H1 (cell line): ENCODE results near the gene TTC29. TPM values are rescaled to one million over a fixed set of nuclear protein-coding genes. Genes with fewer than 3 reads are reported as not detected.

Experiments
- CTCF ChIA-PET: fragments of 300-600 bp; sonication (Branson Sonifier 250); formaldehyde crosslinking; loops from one replicate; lab custom pipeline; 2021; ENCODE audit not compliant: partially characterized antibody; lab: Charles Lee
- POLR2A ChIA-PET: fragments of 300-600 bp; sonication (Branson Sonifier 250); formaldehyde crosslinking; loops from one replicate; lab custom pipeline; 2021; ENCODE audit warnings: inconsistent platforms; ENCODE audit not compliant: partially characterized antibody; lab: Charles Lee
- DNase-seq, 2 experiments: peaks; one replicate each; pipeline versions ENCODE4 v3.0.0 to v3.0.0-alpha.2; 2010 to 2022; ENCODE audit warnings: low spot score in 2 of 2, low read depth in 1 of 2, mixed read lengths in 1 of 2
- FAIRE-seq: peaks from 2 replicates; lab custom pipeline; 2011; peaks lifted over from hg19 to GRCh38; lab: Jason Lieb, UNC
- H2AFZ ChIP-seq: 2 replicates; pipeline ENCODE4 v1.8.1; 2012; ENCODE audit warnings: low read length, inconsistent platforms
- H2AK5ac ChIP-seq: 2 replicates; pipeline ENCODE4 v1.6.1; 2013; ENCODE audit warnings: low read depth, low read length
- H2BK120ac ChIP-seq: replicated peaks from 2 replicates; pipeline ENCODE3; 2013; ENCODE audit warnings: low read depth, low read length, inconsistent platforms
- H2BK12ac ChIP-seq: 2 replicates; pipeline ENCODE4 v1.6.1; 2013; ENCODE audit warnings: low read depth, low read length
- H2BK15ac ChIP-seq: 2 replicates; pipeline ENCODE4 v1.6.1; 2013; ENCODE audit warnings: low read length
- H2BK20ac ChIP-seq: 2 replicates; pipeline ENCODE4 v1.6.1; 2013; ENCODE audit warnings: low read length
- H2BK5ac ChIP-seq: 2 replicates; pipeline ENCODE4 v1.6.1; 2013; ENCODE audit warnings: low read depth, low read length
- H3K14ac ChIP-seq: 2 replicates; pipeline ENCODE4 v1.6.1; 2013; ENCODE audit warnings: inconsistent platforms; ENCODE audit not compliant: insufficient read length
- H3K18ac ChIP-seq: 2 replicates; pipeline ENCODE4 v1.6.1; 2013; ENCODE audit warnings: low read length; ENCODE audit errors: extremely low read depth
- H3K23ac ChIP-seq: 2 replicates; pipeline ENCODE4 v1.6.1; 2013; ENCODE audit warnings: inconsistent platforms; ENCODE audit not compliant: insufficient read length
- H3K23me2 ChIP-seq: 2 replicates; pipeline ENCODE4 v1.6.1; 2013; ENCODE audit warnings: low read depth, low read length
- H3K27ac ChIP-seq: 2 replicates; pipeline ENCODE4 v1.6.1; 2011; ENCODE audit warnings: low read depth, low read length, inconsistent platforms
- H3K27me3 ChIP-seq, 4 experiments: replicated peaks in 1 of 4; 1 replicate in 1 of 4; 2 replicates in 3 of 4; pipeline versions ENCODE4 v1.6.1 to v1.8.1; 2011 to 2013; ENCODE audit warnings: low read length in 3 of 4, mild to moderate bottlenecking in 3 of 4, inconsistent platforms in 2 of 4, mixed read lengths in 2 of 4, moderate library complexity in 1 of 4; ENCODE audit not compliant: control insufficient read depth in 3 of 4, insufficient read depth in 3 of 4; ENCODE audit errors: extremely low read depth in 1 of 4
- H3K36me3 ChIP-seq, 4 experiments: 2 replicates each; pipeline versions ENCODE4 v1.6.1 to v1.8.1; 2011 to 2013; ENCODE audit warnings: mild to moderate bottlenecking in 4 of 4, low read length in 3 of 4, moderate library complexity in 2 of 4, control low read depth in 1 of 4, inconsistent platforms in 1 of 4; ENCODE audit not compliant: insufficient read depth in 4 of 4, control insufficient read depth in 2 of 4
- H3K4ac ChIP-seq: replicated peaks from 2 replicates; pipeline ENCODE3; 2013; ENCODE audit warnings: low read length, low read depth, mixed read lengths, inconsistent platforms; ENCODE audit not compliant: insufficient read length
- H3K4me1 ChIP-seq, 4 experiments: replicated peaks in 1 of 4; 1 replicate in 1 of 4; 2 replicates in 3 of 4; pipeline versions ENCODE4 v1.6.1 to v1.8.1; 2011 to 2013; ENCODE audit warnings: low read length in 3 of 4, inconsistent platforms in 2 of 4, mixed read lengths in 1 of 4; ENCODE audit not compliant: insufficient read depth in 4 of 4, control insufficient read depth in 3 of 4
- H3K4me2 ChIP-seq, 2 experiments: 2 replicates each; pipeline versions ENCODE4 v1.6.1 to v1.8.1; 2011 to 2013; ENCODE audit warnings: low read depth in 2 of 2, low read length in 2 of 2, control low read depth in 1 of 2, inconsistent platforms in 1 of 2, mild to moderate bottlenecking in 1 of 2; ENCODE audit not compliant: insufficient read depth in 1 of 2
- H3K4me3 ChIP-seq, 4 experiments: fragments of 200-600, 300-600 bp in 1 of 4; sonication (generic), shearing (Covaris generic), sonication (Bioruptor Twin) in 1 of 4; 2 replicates each; pipeline versions ENCODE4 v1.5.1 to v1.8.1; 2011 to 2016; ENCODE audit warnings: low read length in 4 of 4, low read depth in 3 of 4, control low read depth in 2 of 4, inconsistent platforms in 2 of 4, mild to moderate bottlenecking in 2 of 4, mixed read lengths in 1 of 4, moderate library complexity in 1 of 4; ENCODE audit not compliant: insufficient read depth in 2 of 4; ENCODE audit errors: extremely low read depth in 1 of 4
- H3K56ac ChIP-seq: replicated peaks from 2 replicates; pipeline ENCODE3; 2013; ENCODE audit warnings: low read depth, mild to moderate bottlenecking, mixed read lengths, low read length, inconsistent platforms; ENCODE audit not compliant: insufficient read length
- H3K79me1 ChIP-seq: 2 replicates; pipeline ENCODE4 v1.6.1; 2013; ENCODE audit warnings: low read depth, low read length, control low read depth
- H3K79me2 ChIP-seq, 2 experiments: 2 replicates each; pipeline versions ENCODE4 v1.6.1 to v1.8.1; 2012 to 2013; ENCODE audit warnings: low read length in 2 of 2, mild to moderate bottlenecking in 2 of 2, inconsistent platforms in 1 of 2; ENCODE audit not compliant: insufficient read depth in 2 of 2, control insufficient read depth in 1 of 2
- H3K9ac ChIP-seq, 4 experiments: replicated peaks in 1 of 4; 1 replicate in 1 of 4; 2 replicates in 3 of 4; pipeline versions ENCODE4 v1.6.1 to v1.8.1; 2011 to 2013; ENCODE audit warnings: low read depth in 3 of 4, low read length in 3 of 4, control low read depth in 2 of 4, mild to moderate bottlenecking in 2 of 4, moderate library complexity in 2 of 4, inconsistent platforms in 1 of 4; ENCODE audit errors: extremely low read depth in 1 of 4
- H3K9me3 ChIP-seq, 2 experiments: 2 replicates each; pipeline versions ENCODE4 v1.6.1 to v1.8.1; 2012 to 2013; ENCODE audit warnings: mild to moderate bottlenecking in 2 of 2, moderate library complexity in 2 of 2, control low read depth in 1 of 2, inconsistent platforms in 1 of 2, low read depth in 1 of 2, low read length in 1 of 2, mixed read lengths in 1 of 2; ENCODE audit not compliant: insufficient read depth in 2 of 2
- H4K20me1 ChIP-seq, 2 experiments: replicated peaks in 1 of 2; 2 replicates each; pipeline versions ENCODE3 to v1.8.1; 2011 to 2013; ENCODE audit warnings: inconsistent platforms in 2 of 2, low read length in 2 of 2, mild to moderate bottlenecking in 1 of 2; ENCODE audit not compliant: insufficient read depth in 2 of 2, control insufficient read depth in 1 of 2
- H4K5ac ChIP-seq: 2 replicates; pipeline ENCODE4 v1.6.1; 2013; ENCODE audit warnings: low read length, low read depth, mixed read lengths, inconsistent platforms; ENCODE audit not compliant: insufficient read length
- H4K8ac ChIP-seq: 2 replicates; pipeline ENCODE4 v1.8.0; 2013; ENCODE audit warnings: mild to moderate bottlenecking, moderate library complexity, low read length, inconsistent platforms; ENCODE audit not compliant: insufficient read depth; ENCODE audit errors: extremely low read depth
- H4K91ac ChIP-seq: replicated peaks from 2 replicates; pipeline ENCODE3; 2013; ENCODE audit warnings: low read length, mixed read lengths, inconsistent platforms; ENCODE audit not compliant: insufficient read length
- CEBPB ChIP-seq: IDR thresholded peaks from 2 replicates; pipeline ENCODE4 v1.6.1; 2012; ENCODE audit warnings: low read depth, low read length
- CHD2 ChIP-seq: IDR thresholded peaks from 2 replicates; pipeline ENCODE4 v1.6.1; 2012; ENCODE audit warnings: low read length, improper control_type of control experiment
- HDAC6 ChIP-seq: IDR thresholded peaks from one replicate; pipeline ENCODE4 v1.7.1; 2012; ENCODE audit warnings: low read depth, mild to moderate bottlenecking, inconsistent platforms, low read length, moderate library complexity
- NANOG ChIP-seq: IDR thresholded peaks from 2 replicates; pipeline ENCODE4 v1.6.1; 2011; ENCODE audit warnings: low read length, low read depth, mild to moderate bottlenecking, inconsistent platforms; ENCODE audit not compliant: insufficient read depth, poor library complexity, severe bottlenecking
- POLR2AphosphoS5 ChIP-seq: IDR thresholded peaks from 2 replicates; pipeline ENCODE4 v1.6.1; 2011; ENCODE audit warnings: low read depth, low read length
- RAD21 ChIP-seq, 2 experiments: IDR thresholded peaks in 1 of 2; conservative IDR thresholded peaks in 1 of 2; 2 replicates each; pipeline ENCODE4 v1.6.1; 2011; ENCODE audit warnings: low read depth in 2 of 2, low read length in 2 of 2, improper control_type of control experiment in 1 of 2, inconsistent platforms in 1 of 2, mild to moderate bottlenecking in 1 of 2, moderate library complexity in 1 of 2
- SIN3A ChIP-seq, 2 experiments: IDR thresholded peaks in 1 of 2; conservative IDR thresholded peaks in 1 of 2; 2 replicates each; pipeline ENCODE4 v1.6.1; 2011 to 2012; ENCODE audit warnings: low read length in 2 of 2, improper control_type of control experiment in 1 of 2, low read depth in 1 of 2, mild to moderate bottlenecking in 1 of 2
- SIRT6 ChIP-seq: IDR thresholded peaks from one replicate; pipeline ENCODE4 v1.7.1; 2012; ENCODE audit warnings: low read length, inconsistent platforms
- SUZ12 ChIP-seq: fragments of 200-600 bp; sonication (generic); IDR thresholded peaks from 2 replicates; pipeline ENCODE4 v1.6.1; 2012; ENCODE audit warnings: mild to moderate bottlenecking, inconsistent platforms, low read length, moderate library complexity, mixed read lengths
- TAF1 ChIP-seq: IDR thresholded peaks from 2 replicates; pipeline ENCODE4 v1.6.1; 2011; ENCODE audit warnings: mild to moderate bottlenecking, low read depth, low read length
- TAF7 ChIP-seq: optimal IDR thresholded peaks from 2 replicates; pipeline ENCODE3; 2011; ENCODE audit warnings: low read depth, mild to moderate bottlenecking, inconsistent platforms, low read length, moderate library complexity, borderline replicate concordance
- TCF12 ChIP-seq: IDR thresholded peaks from 2 replicates; pipeline ENCODE4 v1.6.1; 2011; ENCODE audit warnings: low read depth, mild to moderate bottlenecking, low read length
- YY1 ChIP-seq: IDR thresholded peaks from 2 replicates; pipeline ENCODE4 v1.6.1; 2011; ENCODE audit warnings: low read depth, mild to moderate bottlenecking, low read length
- polyA plus RNA-seq, 7 experiments: library from polyadenylated mRNA; depleted of rRNA in 3 of 7; stranded (reverse) in 5 of 7; unstranded in 2 of 7; fragments of >200 nt in 5 of 7; fragments of 200-250 nt in 2 of 7; gene quantifications; 1 replicate in 5 of 7; 2 replicates in 1 of 7; 4 replicates in 1 of 7; pipeline versions ENCODE4 v1.2.1 to v1.2.3, GENCODE V29; 2011 to 2013; ENCODE audit warnings: missing spikeins in 2 of 7, mixed read lengths in 2 of 7
- total RNA-seq: library from RNA; stranded (reverse); fragmentation: NEBNext Ultra II Directional; extraction: Animal tissue kit (Norgen Biotek cat#: 25700); gene quantifications from 2 replicates; pipeline ENCODE4 v1.2.1, GENCODE V29; 2021
- TF ChIP-seq, protein P1 (sequence below), 3 experiments: IDR thresholded peaks; 1 replicate in 2 of 3; 2 replicates in 1 of 3; pipeline versions ENCODE4 v1.5.1 to v1.6.1; 2011; ENCODE audit warnings: low read length in 3 of 3, mild to moderate bottlenecking in 3 of 3, inconsistent platforms in 2 of 3, low read depth in 1 of 3, moderate library complexity in 1 of 3; ENCODE audit not compliant: insufficient read depth in 1 of 3; ENCODE audit errors: control extremely low read depth in 1 of 3

The TTC29 gene
- total and polyA plus RNA-seq, 2 of the 8 experiments (the other 6 are each of a cell fraction or from before 2014, with no cell fraction given), result 0.28 TPM; not detected in 1

- Histone ChIP-seq H3K18ac (no peak overlapping the region), H2BK12ac (no peak overlapping the region), H3K14ac (no peak overlapping the region), H3K4me2 (no peak overlapping the region), H3K79me1 (no peaks in the 10 kb centered on the region), H2BK20ac (no peak overlapping the region), H3K56ac (no peak overlapping the region), H4K20me1 (no peaks in the 10 kb centered on the region), H4K91ac (no peak overlapping the region), H3K9me3 (no peaks in the 10 kb centered on the region), H2BK120ac (no peak overlapping the region), H2AFZ (no peak overlapping the region), H2AK5ac (no peak overlapping the region), H3K79me2 (no peaks in the 10 kb centered on the region), H4K5ac (no peak overlapping the region), H4K8ac (no peak overlapping the region), H2BK15ac (no peak overlapping the region), H3K4me1 (no peaks in the 10 kb centered on the region), H3K27ac (no peak overlapping the region), H3K9ac (no peak overlapping the region), H3K27me3 (no peaks in the 10 kb centered on the region), H3K36me3 (no peaks in the 10 kb centered on the region), H3K23me2 (no peaks in the 10 kb centered on the region), H3K23ac (no peak overlapping the region), H2BK5ac (no peak overlapping the region), H3K4ac (no peak overlapping the region), H3K4me3 (no peak overlapping the region)
- DNase-seq (no peak), FAIRE-seq (no peak)
- ChIA-PET CTCF (no interaction called here), POLR2A (no interaction called here)
- no peak for TF ChIP-seq SIN3A (conservative IDR thresholded peaks at IDR 0.05 in 1 of 2, IDR thresholded peaks at IDR 0.05 in 1 of 2; ENCODE audit: low read depth in 1 of 2, low read length in 2 of 2)
- no peak for TF ChIP-seq CHD2
- TF ChIP-seq TAF7, result no peak
- no peak for TF ChIP-seq SIRT6
- TF ChIP-seq RAD21 (IDR thresholded peaks at IDR 0.05 in 1 of 2, conservative IDR thresholded peaks at IDR 0.05 in 1 of 2; ENCODE audit: low read depth in 2 of 2, low read length in 2 of 2), result no peak
- TF ChIP-seq POLR2AphosphoS5, result no peak
- no peak for TF ChIP-seq HDAC6
- TF ChIP-seq TCF12, result no peak
- no peak for TF ChIP-seq NANOG
- no peak for TF ChIP-seq CEBPB
- no peak for TF ChIP-seq YY1
- no peak for TF ChIP-seq SUZ12
- TF ChIP-seq, protein P1, sequence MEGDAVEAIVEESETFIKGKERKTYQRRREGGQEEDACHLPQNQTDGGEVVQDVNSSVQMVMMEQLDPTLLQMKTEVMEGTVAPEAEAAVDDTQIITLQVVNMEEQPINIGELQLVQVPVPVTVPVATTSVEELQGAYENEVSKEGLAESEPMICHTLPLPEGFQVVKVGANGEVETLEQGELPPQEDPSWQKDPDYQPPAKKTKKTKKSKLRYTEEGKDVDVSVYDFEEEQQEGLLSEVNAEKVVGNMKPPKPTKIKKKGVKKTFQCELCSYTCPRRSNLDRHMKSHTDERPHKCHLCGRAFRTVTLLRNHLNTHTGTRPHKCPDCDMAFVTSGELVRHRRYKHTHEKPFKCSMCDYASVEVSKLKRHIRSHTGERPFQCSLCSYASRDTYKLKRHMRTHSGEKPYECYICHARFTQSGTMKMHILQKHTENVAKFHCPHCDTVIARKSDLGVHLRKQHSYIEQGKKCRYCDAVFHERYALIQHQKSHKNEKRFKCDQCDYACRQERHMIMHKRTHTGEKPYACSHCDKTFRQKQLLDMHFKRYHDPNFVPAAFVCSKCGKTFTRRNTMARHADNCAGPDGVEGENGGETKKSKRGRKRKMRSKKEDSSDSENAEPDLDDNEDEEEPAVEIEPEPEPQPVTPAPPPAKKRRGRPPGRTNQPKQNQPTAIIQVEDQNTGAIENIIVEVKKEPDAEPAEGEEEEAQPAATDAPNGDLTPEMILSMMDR (IDR thresholded peaks at IDR 0.05; ENCODE audit: control extremely low read depth in 1 of 3, insufficient read depth in 1 of 3, low read depth in 1 of 3, low read length in 3 of 3), result no peak
- TF ChIP-seq TAF1, result no peak
Observed at GRCh38 chr4:146793727-146794126, 151.9 kb downstream of the TTC29 start.
